Parathyroid adenoma (tissue), 2 donors: ENCODE measurements around the gene GPC3.

ENCODE experiments used
- H2AFZ ChIP-seq: fragments of 300-600 bp; sonication (generic); one replicate; pipeline ENCODE4 v1.7.0; 2017; ENCODE audit warnings: antibody characterized with exemption, mild to moderate bottlenecking
- H3K27ac ChIP-seq: fragments of 300-600 bp; sonication (generic); one replicate; pipeline ENCODE4 v1.7.0; 2017
- H3K27me3 ChIP-seq: fragments of 300-600 bp; sonication (generic); one replicate; pipeline ENCODE4 v1.7.0; 2017; ENCODE audit warnings: low read length; ENCODE audit not compliant: control insufficient read depth, insufficient read depth
- H3K36me3 ChIP-seq: fragments of 300-600 bp; sonication (generic); one replicate; pipeline ENCODE4 v1.7.0; 2017; ENCODE audit warnings: low read length; ENCODE audit not compliant: control insufficient read depth, insufficient read depth
- H3K4me1 ChIP-seq: fragments of 300-600 bp; sonication (generic); one replicate; pipeline ENCODE4 v1.7.0; 2017; ENCODE audit warnings: control low read depth
- H3K4me2 ChIP-seq: fragments of 300-600 bp; sonication (generic); one replicate; pipeline ENCODE4 v1.7.0; 2017; ENCODE audit warnings: low read length
- H3K4me3 ChIP-seq: fragments of 300-600 bp; sonication (generic); one replicate; pipeline ENCODE4 v1.7.0; 2017; ENCODE audit warnings: low read depth, low read length
- H3K79me2 ChIP-seq: fragments of 300-600 bp; sonication (generic); one replicate; pipeline ENCODE4 v1.7.0; 2017; ENCODE audit warnings: control low read depth
- H3K9ac ChIP-seq: fragments of 300-600 bp; sonication (generic); one replicate; pipeline ENCODE4 v1.7.0; 2017; ENCODE audit warnings: mild to moderate bottlenecking
- H3K9me3 ChIP-seq: fragments of 300-600 bp; sonication (generic); one replicate; pipeline ENCODE4 v1.7.0; 2017; ENCODE audit warnings: low read length; ENCODE audit not compliant: control insufficient read depth
- TF ChIP-seq, protein P1 (sequence below): fragments of 300-600 bp; sonication (generic); IDR thresholded peaks from one replicate; pipeline ENCODE4 v1.7.0; 2017; ENCODE audit warnings: antibody characterized with exemption, mild to moderate bottlenecking
- donor health status: primary hyperparathyroidism.

Gene GPC3

DNA sequence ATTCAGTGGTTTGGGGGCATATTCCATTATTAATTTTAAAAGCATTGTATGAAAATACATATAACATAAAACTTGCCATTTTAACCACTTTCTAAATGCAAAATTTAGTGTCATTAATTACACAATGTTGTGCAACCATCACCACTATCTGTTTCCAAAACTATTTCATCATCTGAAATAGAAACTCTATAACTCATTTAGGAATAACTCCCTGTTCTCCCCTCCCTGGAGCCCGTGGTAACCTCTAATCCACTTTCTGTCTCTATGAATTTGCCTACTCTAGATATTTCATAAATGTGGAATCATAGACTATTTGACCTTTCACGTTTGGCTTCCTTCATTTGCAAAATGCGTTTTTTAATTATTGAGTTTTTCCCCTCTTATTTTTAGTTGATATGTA lies 468.7 kb downstream of the GPC3 start:
- H3K36me3 ChIP-seq, result no peaks in the 10 kb centered on the region
- TF ChIP-seq, protein P1, sequence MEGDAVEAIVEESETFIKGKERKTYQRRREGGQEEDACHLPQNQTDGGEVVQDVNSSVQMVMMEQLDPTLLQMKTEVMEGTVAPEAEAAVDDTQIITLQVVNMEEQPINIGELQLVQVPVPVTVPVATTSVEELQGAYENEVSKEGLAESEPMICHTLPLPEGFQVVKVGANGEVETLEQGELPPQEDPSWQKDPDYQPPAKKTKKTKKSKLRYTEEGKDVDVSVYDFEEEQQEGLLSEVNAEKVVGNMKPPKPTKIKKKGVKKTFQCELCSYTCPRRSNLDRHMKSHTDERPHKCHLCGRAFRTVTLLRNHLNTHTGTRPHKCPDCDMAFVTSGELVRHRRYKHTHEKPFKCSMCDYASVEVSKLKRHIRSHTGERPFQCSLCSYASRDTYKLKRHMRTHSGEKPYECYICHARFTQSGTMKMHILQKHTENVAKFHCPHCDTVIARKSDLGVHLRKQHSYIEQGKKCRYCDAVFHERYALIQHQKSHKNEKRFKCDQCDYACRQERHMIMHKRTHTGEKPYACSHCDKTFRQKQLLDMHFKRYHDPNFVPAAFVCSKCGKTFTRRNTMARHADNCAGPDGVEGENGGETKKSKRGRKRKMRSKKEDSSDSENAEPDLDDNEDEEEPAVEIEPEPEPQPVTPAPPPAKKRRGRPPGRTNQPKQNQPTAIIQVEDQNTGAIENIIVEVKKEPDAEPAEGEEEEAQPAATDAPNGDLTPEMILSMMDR, result no peak
- no peaks in the 10 kb centered on the region for H3K27me3 ChIP-seq
- no peaks in the 10 kb centered on the region for H3K9me3 ChIP-seq
- no peak overlapping the region for H3K4me3 ChIP-seq
- H2AFZ ChIP-seq, result no peak overlapping the region
- H3K9ac ChIP-seq, result no peak overlapping the region
- H3K27ac ChIP-seq, result no peak overlapping the region
- H3K4me2 ChIP-seq, result no peak overlapping the region
- no peaks in the 10 kb centered on the region for H3K79me2 ChIP-seq
- H3K4me1 ChIP-seq, result no peaks in the 10 kb centered on the region

GRCh38 chrX:133514486-133514885 lies 470.9 kb downstream of the GPC3 start:
- H3K9ac ChIP-seq, result no peak overlapping the region
- H3K4me3 ChIP-seq, result no peak overlapping the region
- H3K9me3 ChIP-seq, result no peaks in the 10 kb centered on the region
- H3K27ac ChIP-seq, result no peak overlapping the region
- no peaks in the 10 kb centered on the region for H3K4me1 ChIP-seq
- no peak overlapping the region for H3K4me2 ChIP-seq
- H3K27me3 ChIP-seq, result no peaks in the 10 kb centered on the region
- no peaks in the 10 kb centered on the region for H3K36me3 ChIP-seq
- TF ChIP-seq, protein P1, result no peak
- no peak overlapping the region for H2AFZ ChIP-seq
- H3K79me2 ChIP-seq, result no peaks in the 10 kb centered on the region

DNA sequence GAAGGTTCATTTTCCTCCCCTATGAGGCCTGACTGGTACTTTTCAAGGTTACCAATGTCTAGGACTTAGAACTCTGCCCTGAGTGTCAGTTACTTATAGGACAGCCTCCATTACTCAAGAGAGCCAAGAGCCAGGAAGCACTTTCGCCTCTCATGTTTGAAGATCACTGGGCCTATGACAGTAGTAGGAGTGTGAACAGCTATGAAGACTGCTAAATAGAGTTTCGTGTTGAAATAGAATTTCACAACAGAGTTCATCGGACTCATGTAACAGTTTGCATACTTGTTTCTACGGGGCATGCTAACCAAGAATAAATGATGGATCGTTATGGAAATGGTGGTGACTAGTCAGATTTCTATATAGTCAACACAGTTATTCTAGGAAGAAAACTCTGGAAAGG lies 472.3 kb downstream of the GPC3 start:
- Histone ChIP-seq H3K9me3 (no peaks in the 10 kb centered on the region), H3K79me2 (no peaks in the 10 kb centered on the region), H3K4me2 (no peak overlapping the region), H3K27me3 (no peaks in the 10 kb centered on the region), H3K4me1 (no peaks in the 10 kb centered on the region), H2AFZ (no peak overlapping the region), H3K36me3 (no peaks in the 10 kb centered on the region), H3K9ac (no peak overlapping the region), H3K27ac (no peak overlapping the region), H3K4me3 (no peak overlapping the region)
- TF ChIP-seq, protein P1, result no peak

DNA sequence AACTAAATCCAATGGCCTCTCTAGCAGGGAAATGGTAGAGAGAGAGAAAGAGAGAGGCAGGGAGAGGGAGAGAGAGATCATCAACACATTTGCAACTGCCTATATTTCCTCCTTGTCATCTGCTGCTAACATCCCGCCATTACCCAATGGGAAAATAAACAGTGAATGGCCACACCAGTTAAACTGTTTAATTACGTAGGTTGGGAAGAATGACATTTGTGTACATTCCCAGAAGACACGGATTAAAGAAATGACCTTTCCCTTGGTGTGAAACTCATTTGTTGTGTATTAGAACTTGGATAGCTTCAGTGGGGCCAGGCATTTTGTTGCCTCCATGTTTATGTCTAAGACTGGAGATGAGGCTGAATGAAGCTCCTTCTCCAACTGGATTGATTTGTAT lies 474.4 kb downstream of the GPC3 start:
- Histone ChIP-seq H3K4me2 (no peak overlapping the region), H3K4me1 (no peaks in the 10 kb centered on the region), H2AFZ (no peak overlapping the region), H3K27me3 (no peaks in the 10 kb centered on the region), H3K27ac (no peak overlapping the region), H3K9ac (no peak overlapping the region), H3K36me3 (no peaks in the 10 kb centered on the region), H3K4me3 (no peak overlapping the region), H3K9me3 (no peaks in the 10 kb centered on the region), H3K79me2 (no peaks in the 10 kb centered on the region)
- TF ChIP-seq, protein P1, result no peak

- Histone ChIP-seq H3K4me1 (no peaks in the 10 kb centered on the region), H3K27ac (no peak overlapping the region), H3K9ac (no peak overlapping the region), H3K27me3 (no peaks in the 10 kb centered on the region), H3K4me3 (no peak overlapping the region), H2AFZ (no peak overlapping the region), H3K9me3 (no peaks in the 10 kb centered on the region), H3K4me2 (no peak overlapping the region), H3K36me3 (no peaks in the 10 kb centered on the region), H3K79me2 (no peaks in the 10 kb centered on the region)
- TF ChIP-seq, protein P1, result no peak
Measured at GRCh38 chrX:133497356-133497755, 488.0 kb downstream of the GPC3 start.
